ENCODE data around the gene PLK5. TPM values are rescaled to one million over a fixed set of nuclear protein-coding genes. Genes with fewer than 3 reads are reported as not detected.

PLK5 gene
- total RNA-seq, 1 experiment from 2014 or later = not detected

GRCh38 chr19:1556390-1557070, 32.7 kb downstream of the PLK5 start:
- no peaks in the 10 kb centered on the region for H3K27me3 ChIP-seq (replicated peaks; ENCODE audit: insufficient read depth, low read depth, low read length, poor library complexity)
- TF ChIP-seq EZH2 (IDR thresholded peaks at IDR 0.05; ENCODE audit: borderline replicate concordance, low read depth, low read length, poor library complexity, severe bottlenecking) = no peak
- TF ChIP-seq, protein P1, sequence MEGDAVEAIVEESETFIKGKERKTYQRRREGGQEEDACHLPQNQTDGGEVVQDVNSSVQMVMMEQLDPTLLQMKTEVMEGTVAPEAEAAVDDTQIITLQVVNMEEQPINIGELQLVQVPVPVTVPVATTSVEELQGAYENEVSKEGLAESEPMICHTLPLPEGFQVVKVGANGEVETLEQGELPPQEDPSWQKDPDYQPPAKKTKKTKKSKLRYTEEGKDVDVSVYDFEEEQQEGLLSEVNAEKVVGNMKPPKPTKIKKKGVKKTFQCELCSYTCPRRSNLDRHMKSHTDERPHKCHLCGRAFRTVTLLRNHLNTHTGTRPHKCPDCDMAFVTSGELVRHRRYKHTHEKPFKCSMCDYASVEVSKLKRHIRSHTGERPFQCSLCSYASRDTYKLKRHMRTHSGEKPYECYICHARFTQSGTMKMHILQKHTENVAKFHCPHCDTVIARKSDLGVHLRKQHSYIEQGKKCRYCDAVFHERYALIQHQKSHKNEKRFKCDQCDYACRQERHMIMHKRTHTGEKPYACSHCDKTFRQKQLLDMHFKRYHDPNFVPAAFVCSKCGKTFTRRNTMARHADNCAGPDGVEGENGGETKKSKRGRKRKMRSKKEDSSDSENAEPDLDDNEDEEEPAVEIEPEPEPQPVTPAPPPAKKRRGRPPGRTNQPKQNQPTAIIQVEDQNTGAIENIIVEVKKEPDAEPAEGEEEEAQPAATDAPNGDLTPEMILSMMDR (conservative IDR thresholded peaks at IDR 0.05; ENCODE audit: low read depth, low read length) = no peak
- no peaks in the 10 kb centered on the region for H3K9me3 ChIP-seq (ENCODE audit: low read depth, low read length, poor library complexity, severe bottlenecking)
- intact Hi-C loops (cut with micrococcal nuclease; ENCODE audit: unreplicated experiment) = no loop called here
- no peak for DNase-seq (ENCODE audit: low spot score)
- H3K36me3 ChIP-seq (ENCODE audit: insufficient read depth, low read length, poor library complexity, severe bottlenecking) = peaks cover 6% of the 10 kb centered on the region
- no peak overlapping the region for H3K4me3 ChIP-seq (ENCODE audit: low read depth, low read length, poor library complexity, severe bottlenecking)
- no peaks in the 10 kb centered on the region for H3K4me1 ChIP-seq (ENCODE audit: insufficient read depth, low read length, poor library complexity, severe bottlenecking)
- H3K27ac ChIP-seq (ENCODE audit: low read depth, low read length, poor library complexity, severe bottlenecking) = no peak overlapping the region
- CTCF ChIA-PET = no interaction called here
- BruUV-seq (replicated peaks) = no TSS peak
- POLR2A ChIA-PET (ENCODE audit: low non-redundant PET) = no interaction called here

- H3K27ac ChIP-seq (ENCODE audit: low read depth, low read length, poor library complexity, severe bottlenecking) = no peak overlapping the region
- no peak for DNase-seq (ENCODE audit: low spot score)
- no peak for TF ChIP-seq EZH2 (IDR thresholded peaks at IDR 0.05; ENCODE audit: borderline replicate concordance, low read depth, low read length, poor library complexity, severe bottlenecking)
- TF ChIP-seq, protein P1 (conservative IDR thresholded peaks at IDR 0.05; ENCODE audit: low read depth, low read length) = no peak
- no peak overlapping the region for H3K4me3 ChIP-seq (ENCODE audit: low read depth, low read length, poor library complexity, severe bottlenecking)
- H3K9me3 ChIP-seq (ENCODE audit: low read depth, low read length, poor library complexity, severe bottlenecking) = no peaks in the 10 kb centered on the region
- H3K36me3 ChIP-seq (ENCODE audit: insufficient read depth, low read length, poor library complexity, severe bottlenecking) = peaks cover 10% of the 10 kb centered on the region
- ChIA-PET CTCF (interaction anchor here (0.5 kb wide), 1 partner anchor 13 kb away, joined by 6 read pairs; no protein-coding TSS in a partner anchor), POLR2A (ENCODE audit: low non-redundant PET) (no interaction called here)
- no peaks in the 10 kb centered on the region for H3K27me3 ChIP-seq (replicated peaks; ENCODE audit: insufficient read depth, low read depth, low read length, poor library complexity)
- BruUV-seq (replicated peaks) = no TSS peak
- intact Hi-C loops (cut with micrococcal nuclease; ENCODE audit: unreplicated experiment) = no loop called here
- H3K4me1 ChIP-seq (ENCODE audit: insufficient read depth, low read length, poor library complexity, severe bottlenecking) = no peaks in the 10 kb centered on the region
Observed at GRCh38 chr19:1558552-1558951, 34.7 kb downstream of the PLK5 start.

DNA sequence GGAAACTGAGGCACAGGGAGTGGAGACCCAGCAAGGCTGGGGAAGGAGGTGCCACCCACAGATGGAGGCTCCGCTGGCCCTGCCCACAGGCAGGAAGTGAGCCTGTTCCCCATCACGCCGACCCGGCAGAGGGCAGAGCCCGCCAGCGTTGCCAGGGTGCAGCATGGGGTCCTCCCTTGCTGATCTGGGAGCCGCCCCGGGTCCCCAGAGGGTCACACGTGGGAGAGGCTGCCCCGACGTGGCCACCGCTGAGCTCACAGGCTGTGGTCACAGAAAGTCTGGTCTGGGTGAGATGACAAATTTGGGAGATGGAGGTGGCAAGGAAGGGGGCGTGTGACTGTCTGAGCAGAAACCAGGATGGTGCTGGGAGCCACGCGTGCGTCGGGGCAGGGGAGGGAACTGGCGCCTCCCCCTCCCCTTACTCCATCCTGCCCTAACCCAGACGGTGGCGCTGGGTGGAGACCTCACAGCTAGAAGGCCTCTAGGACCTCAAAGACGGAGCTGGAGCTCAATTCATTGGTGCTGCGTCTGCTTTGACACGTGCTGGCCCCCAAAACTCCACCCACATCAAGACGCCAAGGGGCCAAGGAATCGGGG, 36.5 kb downstream of the PLK5 start:
- ChIA-PET CTCF (no interaction called here), POLR2A (ENCODE audit: low non-redundant PET) (interaction anchor here (0.7 kb wide), 1 partner anchor 26 kb away, joined by 4 read pairs; no protein-coding TSS in a partner anchor)
- BruUV-seq (replicated peaks) = no TSS peak

More for the DNA sequence above, 36.5 kb downstream of the PLK5 start:
- no peak overlapping the region for H3K4me3 ChIP-seq (ENCODE audit: low read depth, low read length, poor library complexity, severe bottlenecking)
- no peaks in the 10 kb centered on the region for H3K27me3 ChIP-seq (replicated peaks; ENCODE audit: insufficient read depth, low read depth, low read length, poor library complexity)
- H3K36me3 ChIP-seq (ENCODE audit: insufficient read depth, low read length, poor library complexity, severe bottlenecking) = peaks cover 12% of the 10 kb centered on the region
- H3K4me1 ChIP-seq (ENCODE audit: insufficient read depth, low read length, poor library complexity, severe bottlenecking) = no peaks in the 10 kb centered on the region
- no peak for DNase-seq (ENCODE audit: low spot score)
- TF ChIP-seq, protein P1 (conservative IDR thresholded peaks at IDR 0.05; ENCODE audit: low read depth, low read length) = no peak
- TF ChIP-seq EZH2 (IDR thresholded peaks at IDR 0.05; ENCODE audit: borderline replicate concordance, low read depth, low read length, poor library complexity, severe bottlenecking) = no peak
- no peak overlapping the region for H3K27ac ChIP-seq (ENCODE audit: low read depth, low read length, poor library complexity, severe bottlenecking)
- intact Hi-C loops (cut with micrococcal nuclease; ENCODE audit: unreplicated experiment) = no loop called here
- no peaks in the 10 kb centered on the region for H3K9me3 ChIP-seq (ENCODE audit: low read depth, low read length, poor library complexity, severe bottlenecking)

Measured in A673 (cell line).